Nephron (organoid): ENCODE measurements around the gene RPS3.
"Not testable (repeated sequence)": the region's sequence is repeated elsewhere in the genome, so short reads cannot be mapped to it uniquely, and the experiment has no call there.

Source experiments
- H3K27ac Mint-ChIP-seq, 3 experiments: 2 replicates each; pipeline ENCODE4 v1.8.0; 2020; ENCODE audit warnings: mixed read lengths in 3 of 3, mild to moderate bottlenecking in 2 of 3, moderate library complexity in 1 of 3
- H3K27me3 Mint-ChIP-seq: 2 replicates; pipeline ENCODE4 v1.8.0; 2021; ENCODE audit warnings: low read depth, mild to moderate bottlenecking, moderate library complexity, mixed read lengths
- H3K36me3 Mint-ChIP-seq: 2 replicates; pipeline ENCODE4 v1.8.0; 2020; ENCODE audit warnings: low read depth, mixed read lengths
- H3K4me1 Mint-ChIP-seq: 2 replicates; pipeline ENCODE4 v1.8.0; 2020; ENCODE audit warnings: mixed read lengths
- H3K4me3 Mint-ChIP-seq, 3 experiments: 2 replicates each; pipeline ENCODE4 v1.8.0; 2020; ENCODE audit warnings: mild to moderate bottlenecking in 3 of 3, mixed read lengths in 3 of 3, moderate library complexity in 2 of 3
- H3K9me3 Mint-ChIP-seq: 2 replicates; pipeline ENCODE4 v1.8.0; 2020; ENCODE audit warnings: mixed read lengths
- TF ChIP-seq, protein P1 (sequence below), 3 experiments: fragments of 200-600 bp; sonication (generic); IDR thresholded peaks; one replicate each; pipeline ENCODE4 v1.5.0; 2021; ENCODE audit warnings: antibody characterized with exemption in 3 of 3; ENCODE audit not compliant: unreplicated experiment in 3 of 3

Gene RPS3

DNA sequence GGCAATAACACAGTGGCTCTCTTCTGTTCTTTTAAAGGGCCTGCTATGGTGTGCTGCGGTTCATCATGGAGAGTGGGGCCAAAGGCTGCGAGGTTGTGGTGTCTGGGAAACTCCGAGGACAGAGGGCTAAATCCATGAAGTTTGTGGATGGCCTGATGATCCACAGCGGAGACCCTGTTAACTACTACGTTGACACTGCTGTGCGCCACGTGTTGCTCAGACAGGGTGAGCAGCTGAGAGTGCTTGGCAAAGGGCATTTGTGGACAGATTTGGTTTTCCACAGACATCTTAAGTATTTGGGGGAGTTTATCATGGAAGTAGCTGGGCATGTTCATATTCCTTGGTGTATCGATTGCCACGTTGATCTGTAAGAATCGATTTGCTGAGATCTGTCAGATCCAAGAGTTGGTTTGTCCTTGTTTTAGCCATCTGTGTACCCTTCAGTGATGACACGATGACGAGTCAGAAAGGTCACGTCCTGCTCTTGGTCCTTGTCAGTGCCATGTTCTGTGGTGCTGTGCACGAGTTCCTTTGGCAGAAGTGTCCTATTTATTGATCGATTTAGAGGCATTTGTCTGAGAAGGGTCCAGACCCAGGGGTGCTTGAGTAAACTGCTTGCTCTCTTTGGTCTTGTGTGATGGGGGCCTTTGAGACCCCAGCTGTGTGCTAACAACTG lies 4.8 kb downstream of the RPS3 start:
- no peaks in the 10 kb centered on the region for H3K9me3 Mint-ChIP-seq
- no peak overlapping the region for H3K27ac Mint-ChIP-seq
- peaks cover 77% of the 10 kb centered on the region for H3K36me3 Mint-ChIP-seq
- H3K27me3 Mint-ChIP-seq = no peaks in the 10 kb centered on the region
- no peak overlapping the region for H3K4me3 Mint-ChIP-seq
- TF ChIP-seq, protein P1, sequence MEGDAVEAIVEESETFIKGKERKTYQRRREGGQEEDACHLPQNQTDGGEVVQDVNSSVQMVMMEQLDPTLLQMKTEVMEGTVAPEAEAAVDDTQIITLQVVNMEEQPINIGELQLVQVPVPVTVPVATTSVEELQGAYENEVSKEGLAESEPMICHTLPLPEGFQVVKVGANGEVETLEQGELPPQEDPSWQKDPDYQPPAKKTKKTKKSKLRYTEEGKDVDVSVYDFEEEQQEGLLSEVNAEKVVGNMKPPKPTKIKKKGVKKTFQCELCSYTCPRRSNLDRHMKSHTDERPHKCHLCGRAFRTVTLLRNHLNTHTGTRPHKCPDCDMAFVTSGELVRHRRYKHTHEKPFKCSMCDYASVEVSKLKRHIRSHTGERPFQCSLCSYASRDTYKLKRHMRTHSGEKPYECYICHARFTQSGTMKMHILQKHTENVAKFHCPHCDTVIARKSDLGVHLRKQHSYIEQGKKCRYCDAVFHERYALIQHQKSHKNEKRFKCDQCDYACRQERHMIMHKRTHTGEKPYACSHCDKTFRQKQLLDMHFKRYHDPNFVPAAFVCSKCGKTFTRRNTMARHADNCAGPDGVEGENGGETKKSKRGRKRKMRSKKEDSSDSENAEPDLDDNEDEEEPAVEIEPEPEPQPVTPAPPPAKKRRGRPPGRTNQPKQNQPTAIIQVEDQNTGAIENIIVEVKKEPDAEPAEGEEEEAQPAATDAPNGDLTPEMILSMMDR (IDR thresholded peaks at IDR 0.05; ENCODE audit: unreplicated experiment in 3 of 3) = no peak
- H3K4me1 Mint-ChIP-seq = peaks cover 43% of the 10 kb centered on the region

DNA sequence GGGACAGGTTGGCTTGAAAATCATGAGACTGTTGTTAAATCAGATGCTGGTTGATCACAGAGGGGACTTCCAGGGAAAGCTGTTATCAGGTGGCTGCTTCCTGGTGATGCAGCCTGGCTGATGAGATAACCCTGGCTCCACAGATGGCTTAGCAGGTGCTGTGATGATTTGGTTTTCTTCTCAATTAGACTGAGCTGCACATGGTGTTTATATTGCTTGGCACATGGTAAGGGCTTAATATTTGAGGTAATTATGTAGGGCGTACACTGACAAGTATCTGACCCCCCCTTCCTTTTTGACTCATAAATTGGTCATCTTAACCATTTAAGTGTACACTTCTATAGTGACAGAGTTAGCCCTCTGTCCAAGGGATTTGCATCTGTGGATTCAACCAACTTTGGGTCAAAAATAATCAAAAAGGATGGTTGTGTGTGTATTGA lies 7.0 kb downstream of the RPS3 start:
- peaks cover 75% of the 10 kb centered on the region for H3K36me3 Mint-ChIP-seq
- no peak overlapping the region for H3K4me3 Mint-ChIP-seq
- H3K4me1 Mint-ChIP-seq = peaks cover 26% of the 10 kb centered on the region
- TF ChIP-seq, protein P1 (IDR thresholded peaks at IDR 0.05; ENCODE audit: unreplicated experiment in 3 of 3) = no peak
- H3K9me3 Mint-ChIP-seq = no peaks in the 10 kb centered on the region
- no peaks in the 10 kb centered on the region for H3K27me3 Mint-ChIP-seq
- H3K27ac Mint-ChIP-seq = no peak overlapping the region

DNA sequence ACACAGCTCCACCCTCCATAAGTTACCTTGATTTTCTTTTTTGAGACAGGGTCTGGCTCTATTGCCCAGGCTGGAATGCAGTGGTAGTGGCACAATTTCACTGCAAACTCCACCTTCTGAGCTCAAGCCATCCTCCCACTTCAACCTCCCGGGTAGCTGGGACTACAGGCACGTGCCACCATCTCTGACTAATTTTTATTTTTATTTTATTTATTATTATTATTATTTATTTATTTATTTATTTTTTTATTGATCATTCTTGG lies 9.6 kb downstream of the RPS3 start:
- Mint-ChIP-seq H3K27me3 (no peaks in the 10 kb centered on the region), H3K9me3 (no peaks in the 10 kb centered on the region)

DNA sequence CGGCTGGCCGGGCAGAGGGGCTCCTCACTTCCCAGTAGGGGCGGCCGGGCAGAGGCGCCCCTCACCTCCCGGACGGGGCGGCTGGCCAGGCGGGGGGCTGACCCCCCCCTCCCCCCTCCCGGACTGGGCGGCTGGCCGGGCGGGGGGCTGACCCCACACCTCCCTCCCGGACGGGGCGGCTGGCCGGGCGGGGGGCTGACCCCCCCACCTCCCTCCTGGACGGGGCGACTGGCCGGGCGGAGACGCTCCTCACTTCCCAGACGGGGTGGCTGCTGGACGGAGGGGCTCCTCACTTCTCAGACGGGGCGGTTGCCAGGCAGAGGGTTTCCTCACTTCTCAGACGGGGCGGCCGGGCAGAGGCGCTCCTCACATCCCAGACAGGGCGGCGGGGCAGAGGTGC lies 10.7 kb downstream of the RPS3 start:
- H3K27me3 Mint-ChIP-seq, H3K4me3 Mint-ChIP-seq: not testable (repeated sequence)

More for the DNA sequence above, 9.6 kb downstream of the RPS3 start:
- Mint-ChIP-seq H3K4me3 (no peak overlapping the region), H3K27ac (no peak overlapping the region), H3K4me1 (peaks cover 12% of the 10 kb centered on the region), H3K36me3 (peaks cover 68% of the 10 kb centered on the region)
- TF ChIP-seq, protein P1 (IDR thresholded peaks at IDR 0.05; ENCODE audit: unreplicated experiment in 3 of 3) = no peak

DNA sequence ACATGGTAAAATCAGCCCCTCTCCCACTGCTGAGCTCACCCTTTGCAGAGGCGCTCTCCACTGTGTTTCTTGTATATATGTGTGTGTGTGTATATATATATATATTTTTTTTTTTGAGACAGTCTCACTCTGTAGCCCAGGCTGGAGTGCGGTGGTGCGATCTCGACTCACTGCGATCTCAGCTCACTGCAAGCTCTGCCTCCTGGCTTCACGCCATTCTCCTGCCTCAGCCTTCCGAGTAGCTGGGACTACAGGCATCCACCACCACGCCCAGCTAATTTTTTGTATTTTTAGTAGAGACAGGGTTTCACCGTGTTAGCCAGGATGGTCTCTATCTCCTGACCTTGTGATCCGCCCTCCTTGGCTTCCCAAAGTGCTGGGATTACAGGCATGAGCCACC lies 13.8 kb downstream of the RPS3 start:
- H3K27me3 Mint-ChIP-seq, H3K4me3 Mint-ChIP-seq, H3K9me3 Mint-ChIP-seq: not testable (repeated sequence)
- Mint-ChIP-seq H3K36me3 (peaks cover 51% of the 10 kb centered on the region), H3K4me1 (peaks cover 20% of the 10 kb centered on the region), H3K27ac (peak overlapping the region; percentile 14 to 74 (median 59))

More for the DNA sequence above, 10.7 kb downstream of the RPS3 start:
- Mint-ChIP-seq H3K4me1 (peaks cover 20% of the 10 kb centered on the region), H3K36me3 (peaks cover 66% of the 10 kb centered on the region)
- H3K9me3 Mint-ChIP-seq, H3K27ac Mint-ChIP-seq: not testable (repeated sequence)

DNA sequence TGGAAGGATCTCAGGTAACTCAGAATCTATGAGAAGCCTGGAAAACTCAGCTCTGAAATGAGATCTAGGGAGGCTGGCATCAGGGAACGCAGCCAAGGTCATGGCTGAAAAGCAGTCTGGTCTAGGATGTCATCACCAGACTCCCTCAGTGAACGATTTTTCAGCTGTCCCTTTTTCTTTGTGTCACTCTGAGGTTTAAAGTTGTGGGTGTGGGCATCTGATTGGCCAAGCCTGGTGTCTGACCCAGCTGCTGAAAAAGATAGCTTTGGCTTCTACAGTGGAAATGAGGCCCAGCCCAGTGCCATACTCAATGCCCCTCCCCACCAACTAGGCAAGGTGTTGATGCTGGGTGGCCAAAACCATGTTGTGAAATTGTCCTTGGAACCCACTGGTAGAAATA lies 14.5 kb downstream of the RPS3 start:
- Mint-ChIP-seq H3K27me3 (no peaks in the 10 kb centered on the region), H3K27ac (peak overlapping the region in 2 of 3 experiments; percentile 59 to 74), H3K4me3 (no peak overlapping the region), H3K9me3 (no peaks in the 10 kb centered on the region), H3K36me3 (peaks cover 46% of the 10 kb centered on the region), H3K4me1 (peaks cover 20% of the 10 kb centered on the region)
- TF ChIP-seq, protein P1 (IDR thresholded peaks at IDR 0.05; ENCODE audit: unreplicated experiment in 3 of 3) = no peak

DNA sequence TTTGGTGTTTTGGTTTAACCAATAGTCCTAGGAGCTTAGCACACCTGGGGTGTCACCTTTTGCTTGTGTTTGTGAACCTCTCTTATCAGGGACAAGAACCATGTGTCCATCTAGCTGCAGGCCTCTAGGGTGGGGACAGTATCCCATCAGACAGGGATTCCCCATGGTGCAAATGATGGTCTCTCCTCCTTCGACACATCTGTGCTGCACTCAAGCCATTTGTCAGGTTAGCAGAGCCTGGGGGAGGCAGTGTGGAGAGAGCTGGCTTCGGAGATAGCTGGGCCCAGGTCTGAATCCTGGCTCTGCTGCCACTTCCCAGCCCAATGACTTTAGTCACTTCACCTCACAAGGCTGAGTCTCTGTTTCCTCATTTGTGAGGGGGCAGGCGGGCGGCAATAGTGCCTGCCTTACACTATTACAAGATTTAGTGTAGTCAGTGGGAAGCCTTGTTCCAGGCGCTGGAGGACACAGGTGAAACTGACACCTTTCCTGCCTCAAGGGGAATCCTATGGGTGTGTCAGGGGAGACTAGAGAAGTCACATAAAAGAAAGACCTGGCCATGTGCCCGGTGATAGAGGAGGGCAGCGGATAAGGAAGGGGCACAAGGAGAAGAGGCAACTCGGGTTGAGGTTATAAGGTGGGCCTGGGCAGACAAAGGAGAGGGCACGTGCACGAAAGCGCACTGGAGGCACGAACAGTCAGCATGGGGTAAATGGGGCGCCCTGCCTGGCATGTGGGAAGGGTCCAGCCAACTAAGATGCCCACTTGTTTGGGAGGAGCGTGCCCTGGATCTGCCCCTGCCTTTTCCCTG lies 21.1 kb downstream of the RPS3 start:
- TF ChIP-seq, protein P1 (IDR thresholded peaks at IDR 0.05; ENCODE audit: unreplicated experiment in 3 of 3) = no peak
- peak overlapping the region in 1 of 3 experiments; percentile 8 for H3K27ac Mint-ChIP-seq
- H3K27me3 Mint-ChIP-seq = no peaks in the 10 kb centered on the region
- peaks cover 19% of the 10 kb centered on the region for H3K36me3 Mint-ChIP-seq
- H3K9me3 Mint-ChIP-seq = no peaks in the 10 kb centered on the region
- peaks cover 10% of the 10 kb centered on the region for H3K4me1 Mint-ChIP-seq
- H3K4me3 Mint-ChIP-seq = no peak overlapping the region
